Stimulated activated CD8-positive, alpha-beta memory T cell treated with anti-CD3 and anti-CD28 coated beads, Interleukin-4, amount 100 ng/mL, for 48 hours (primary cell): ENCODE measurements around the gene EPHA8.

Experiments used
- DNase-seq: peaks from one replicate; pipeline ENCODE4 v3.0.0-alpha.2; 2020

Gene EPHA8

GRCh38 chr1:22562584-22563583 is at the start of gene EPHA8:
TSS of gene EPHA8 (plus strand) at chr1:22563489. CDS start at chr1:22563636, 147 bp downstream.
- no peak for DNase-seq

GRCh38 chr1:22516906-22517571 is 46.2 kb upstream of the EPHA8 start:
- DNase-seq, result no peak

GRCh38 chr1:22517956-22518355 is 45.3 kb upstream of the EPHA8 start:
- DNase-seq, result no peak

- DNase-seq, result no peak
Observed at GRCh38 chr1:22518379-22518778, 44.9 kb upstream of the EPHA8 start.

GRCh38 chr1:22520871-22521270 is 42.4 kb upstream of the EPHA8 start:
- DNase-seq, result no peak

- no peak for DNase-seq
Observed at GRCh38 chr1:22521692-22522091, 41.6 kb upstream of the EPHA8 start.

- no peak for DNase-seq
Observed at GRCh38 chr1:22522221-22522743, 41.0 kb upstream of the EPHA8 start.

- no peak for DNase-seq
Observed at GRCh38 chr1:22524481-22524880, 38.8 kb upstream of the EPHA8 start.

- no peak for DNase-seq
Observed at GRCh38 chr1:22525211-22525610, 38.1 kb upstream of the EPHA8 start.

GRCh38 chr1:22525646-22526045 is 37.6 kb upstream of the EPHA8 start:
- DNase-seq, result no peak

- DNase-seq, result no peak
Observed at GRCh38 chr1:22526098-22526497, 37.2 kb upstream of the EPHA8 start.

- no peak for DNase-seq
Observed at GRCh38 chr1:22526677-22527076, 36.6 kb upstream of the EPHA8 start.

GRCh38 chr1:22527122-22527521 is 36.2 kb upstream of the EPHA8 start:
- DNase-seq, result no peak

- DNase-seq, result no peak
Observed at GRCh38 chr1:22527555-22528296, 35.6 kb upstream of the EPHA8 start.

GRCh38 chr1:22528451-22528850 is 34.8 kb upstream of the EPHA8 start:
- no peak for DNase-seq

- DNase-seq, result no peak
Observed at GRCh38 chr1:22529901-22530621, 33.2 kb upstream of the EPHA8 start.

GRCh38 chr1:22530715-22531114 is 32.6 kb upstream of the EPHA8 start:
- no peak for DNase-seq

- DNase-seq, result no peak
Observed at GRCh38 chr1:22531251-22531650, 32.0 kb upstream of the EPHA8 start.

GRCh38 chr1:22533244-22533895 is 29.9 kb upstream of the EPHA8 start:
- DNase-seq, result no peak

- DNase-seq, result no peak
Observed at GRCh38 chr1:22534951-22535350, 28.3 kb upstream of the EPHA8 start.

- DNase-seq, result no peak
Observed at GRCh38 chr1:22535399-22535798, 27.9 kb upstream of the EPHA8 start.

- no peak for DNase-seq
Observed at GRCh38 chr1:22536506-22536905, 26.8 kb upstream of the EPHA8 start.
